EH (cell line): ENCODE measurements around the gene USP10.
"Not testable (repeated sequence)": the region's sequence is repeated elsewhere in the genome, so short reads cannot be mapped to it uniquely, and the experiment has no call there.

Source experiments
- DNase-seq: peaks from one replicate; pipeline ENCODE4 v3.0.0-alpha.2; 2015; ENCODE audit warnings: low read depth

Gene USP10

DNA sequence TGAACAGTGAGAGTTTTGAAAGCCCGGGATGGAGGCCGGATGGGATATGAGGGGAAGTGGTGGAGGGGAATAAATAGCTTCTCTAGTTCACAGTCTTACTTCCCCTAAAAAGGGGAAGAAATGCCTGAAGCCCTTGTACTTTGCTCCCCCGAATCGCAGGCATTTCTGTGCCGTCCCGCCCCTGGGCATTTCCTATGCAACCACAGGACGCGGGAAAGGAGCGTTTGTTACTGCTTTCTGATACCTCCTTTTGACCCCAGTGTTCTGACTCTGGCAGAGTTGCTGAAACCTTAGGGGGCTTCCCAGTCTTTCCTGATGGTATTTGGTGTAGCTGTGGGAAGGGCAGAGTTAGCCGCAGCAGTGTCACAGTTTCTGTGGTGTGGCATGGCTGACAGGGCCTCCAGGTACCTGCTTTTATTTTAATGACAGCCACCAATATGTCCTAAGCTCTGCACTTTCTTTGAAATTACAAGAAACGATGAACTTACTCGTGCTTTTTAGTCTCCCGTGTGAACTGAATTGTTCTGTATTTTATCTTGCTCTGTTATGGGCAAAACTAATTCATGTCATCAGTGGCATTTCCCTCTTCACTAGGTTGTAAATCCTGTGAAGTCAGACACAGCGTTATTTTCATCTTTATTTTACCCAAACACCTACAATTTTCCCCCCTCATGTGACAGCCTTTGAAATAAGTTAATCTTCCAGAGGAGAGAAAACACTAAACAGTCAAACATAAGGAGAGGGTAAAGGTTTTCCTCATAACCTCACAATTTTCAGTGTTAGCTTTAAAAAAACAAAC is 27.1 kb downstream of the USP10 start:
- no peak for DNase-seq

DNA sequence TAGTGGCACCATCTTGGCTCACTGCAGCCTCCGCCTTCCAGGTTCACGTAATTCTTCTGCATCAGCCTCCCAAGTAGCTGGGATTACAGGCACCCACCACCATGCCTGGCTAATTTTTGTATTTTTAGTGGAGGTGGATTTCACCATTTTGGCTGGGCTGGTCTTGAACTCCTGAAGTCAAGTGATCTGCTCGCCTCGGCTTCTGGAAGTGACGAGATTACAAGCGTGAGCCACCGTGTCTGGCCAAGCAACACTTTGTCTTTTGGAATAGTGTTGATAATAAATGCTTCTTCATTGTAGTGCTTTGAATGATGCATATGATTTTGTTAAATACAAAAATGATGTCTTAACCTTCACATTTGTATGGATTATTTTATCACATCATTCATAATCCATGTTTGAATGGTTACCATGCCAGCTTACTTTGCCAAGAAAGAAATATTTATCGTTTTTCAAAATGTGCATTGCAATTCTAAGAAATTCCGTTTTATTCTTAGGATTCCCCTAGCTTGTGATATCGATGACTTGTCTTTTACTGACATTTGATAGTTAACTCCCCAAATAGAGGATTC is 29.1 kb downstream of the USP10 start:
- DNase-seq: no peak

DNA sequence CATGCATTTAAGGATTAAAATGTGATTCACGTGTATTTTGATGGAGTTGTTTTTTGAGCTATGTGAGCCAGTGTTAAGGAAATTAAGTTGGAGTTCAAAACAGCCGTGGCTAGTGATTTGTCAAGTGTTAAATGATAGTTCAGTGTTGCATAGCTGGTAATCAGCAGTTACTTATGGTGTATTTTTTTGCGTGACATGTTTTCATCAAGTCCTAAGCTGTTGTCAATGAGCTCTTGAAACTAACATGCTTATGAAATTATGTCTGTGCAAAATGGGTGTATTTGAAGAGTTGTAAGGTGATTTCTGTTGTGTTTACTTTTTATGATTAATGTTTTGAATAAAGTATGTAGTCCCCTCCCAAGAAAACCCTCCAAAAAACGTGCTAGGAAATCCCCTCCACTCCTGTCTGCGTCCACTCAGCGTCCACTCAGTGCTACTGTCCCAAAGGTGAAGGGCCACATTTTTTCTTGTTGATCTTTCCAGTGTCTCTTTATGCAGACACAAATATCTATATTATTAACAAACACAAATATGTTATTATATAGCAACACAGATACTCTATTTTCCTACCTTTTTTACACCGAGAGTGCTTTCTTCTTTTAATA is 30.0 kb downstream of the USP10 start:
- no peak for DNase-seq

DNA sequence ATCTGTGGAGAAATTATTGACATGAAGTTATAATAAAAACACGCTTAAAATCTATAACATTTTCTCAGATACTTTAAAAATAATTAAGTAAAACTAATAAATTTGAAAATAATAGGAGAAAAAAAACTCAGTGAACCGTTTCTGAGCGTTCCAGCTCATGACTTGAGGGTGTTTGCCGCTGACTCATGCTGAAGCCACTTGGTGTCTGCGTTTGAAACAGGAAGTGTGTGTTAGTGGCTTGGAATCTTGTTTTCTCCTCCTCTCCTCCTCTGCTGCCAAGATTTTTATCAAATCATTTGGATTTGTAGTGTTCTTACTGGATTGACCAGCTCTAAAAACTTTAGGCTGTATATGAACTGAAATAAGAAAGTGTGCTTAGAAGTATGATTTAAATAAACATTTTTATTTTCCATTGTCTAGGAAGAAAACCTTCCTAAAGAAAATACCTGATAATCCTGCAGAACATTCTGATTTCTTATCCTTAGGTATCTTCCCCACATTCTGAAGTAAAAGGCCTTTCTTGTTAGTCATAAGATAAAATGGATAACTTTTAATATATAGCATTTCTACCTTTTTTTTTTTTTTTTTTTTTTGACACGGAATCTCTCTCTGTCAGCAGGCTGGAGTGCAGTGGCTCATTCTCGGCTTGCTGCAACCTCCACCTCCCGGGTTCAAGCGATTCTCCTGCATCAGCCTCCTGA is 30.8 kb downstream of the USP10 start:
- peak; percentile 95 for DNase-seq

DNA sequence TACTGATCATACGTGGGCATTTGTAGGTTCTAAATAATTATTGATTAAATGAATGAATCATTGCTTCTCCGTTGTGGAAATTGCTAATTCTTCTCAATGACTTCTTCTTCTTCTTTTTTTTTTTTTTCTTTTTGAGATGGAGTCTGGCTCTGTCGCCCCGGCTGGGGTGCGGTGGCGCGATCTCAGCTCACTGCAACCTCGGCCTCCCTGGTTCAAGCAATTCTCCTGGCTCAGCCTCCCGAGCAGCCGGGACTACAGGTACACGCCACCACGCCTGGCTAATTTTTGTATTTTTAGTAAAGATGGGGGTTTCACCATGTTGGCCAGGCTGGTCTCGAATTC is 32.5 kb downstream of the USP10 start:
- not testable (repeated sequence) for DNase-seq

DNA sequence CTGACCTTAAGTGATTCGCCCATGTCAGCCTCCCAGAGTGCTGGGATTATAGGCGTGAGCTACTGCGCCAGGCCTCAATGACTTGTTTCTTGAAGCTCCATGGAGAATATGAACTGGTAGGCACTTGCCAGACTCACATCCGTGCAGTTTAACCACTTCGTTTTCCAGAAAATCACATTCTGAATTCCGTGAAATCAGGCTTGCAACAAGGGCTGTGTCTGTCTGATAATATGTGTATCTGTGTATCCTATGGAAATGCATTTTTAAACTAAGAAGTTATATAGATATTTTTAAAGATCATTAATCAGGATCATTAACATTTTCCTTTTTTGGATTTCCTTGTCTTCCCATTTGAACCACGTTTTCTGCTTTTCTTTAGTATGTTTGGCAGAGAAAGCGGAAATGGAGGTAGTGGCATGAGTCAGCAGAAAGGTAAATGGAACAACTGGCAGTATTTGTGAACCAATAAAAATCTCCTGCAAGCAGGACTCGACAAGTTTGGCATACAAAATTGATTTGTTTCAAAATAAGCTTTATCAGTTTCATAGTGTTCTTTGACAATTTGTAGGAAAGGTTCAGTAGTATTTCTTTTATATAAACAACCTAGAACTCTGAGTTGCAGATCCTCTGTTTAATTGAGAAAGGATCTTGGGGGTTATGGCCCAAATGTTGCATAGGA is 33.0 kb downstream of the USP10 start:
- DNase-seq: no peak

DNA sequence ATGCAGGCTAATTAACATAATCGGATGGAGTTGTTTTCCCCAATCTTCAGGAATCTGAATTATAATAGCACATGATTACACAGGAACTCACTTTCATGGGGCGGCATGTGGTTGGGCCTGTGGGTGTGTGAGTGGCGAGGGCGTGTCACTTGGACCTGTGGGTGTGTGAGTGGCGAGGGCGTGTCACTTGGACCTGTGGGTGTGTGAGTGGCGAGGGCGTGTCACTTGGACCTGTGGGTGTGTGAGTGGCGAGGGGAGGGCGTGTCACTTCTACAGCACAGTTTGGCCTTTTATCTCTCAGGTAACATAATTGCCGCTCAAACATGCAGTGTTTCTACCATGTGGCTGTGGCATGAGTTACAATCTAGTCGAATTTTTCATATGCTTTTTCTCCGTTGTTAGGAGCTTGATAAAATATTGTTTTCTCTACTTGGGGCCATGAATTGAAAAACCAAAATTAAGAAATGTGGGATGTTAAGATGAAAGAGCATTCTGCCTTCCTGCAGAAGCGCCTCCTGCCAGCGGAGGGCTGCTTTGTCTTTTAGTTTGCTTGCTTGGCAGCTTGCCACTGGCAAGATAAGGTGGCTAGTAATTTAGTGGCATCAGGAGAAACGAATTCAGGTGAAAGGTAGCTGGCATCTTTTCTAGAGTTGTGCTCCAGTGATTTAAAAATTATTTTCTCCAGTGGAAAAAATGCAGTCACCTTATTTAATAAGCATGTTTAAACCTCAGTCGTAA is 36.2 kb downstream of the USP10 start:
- no peak for DNase-seq

DNA sequence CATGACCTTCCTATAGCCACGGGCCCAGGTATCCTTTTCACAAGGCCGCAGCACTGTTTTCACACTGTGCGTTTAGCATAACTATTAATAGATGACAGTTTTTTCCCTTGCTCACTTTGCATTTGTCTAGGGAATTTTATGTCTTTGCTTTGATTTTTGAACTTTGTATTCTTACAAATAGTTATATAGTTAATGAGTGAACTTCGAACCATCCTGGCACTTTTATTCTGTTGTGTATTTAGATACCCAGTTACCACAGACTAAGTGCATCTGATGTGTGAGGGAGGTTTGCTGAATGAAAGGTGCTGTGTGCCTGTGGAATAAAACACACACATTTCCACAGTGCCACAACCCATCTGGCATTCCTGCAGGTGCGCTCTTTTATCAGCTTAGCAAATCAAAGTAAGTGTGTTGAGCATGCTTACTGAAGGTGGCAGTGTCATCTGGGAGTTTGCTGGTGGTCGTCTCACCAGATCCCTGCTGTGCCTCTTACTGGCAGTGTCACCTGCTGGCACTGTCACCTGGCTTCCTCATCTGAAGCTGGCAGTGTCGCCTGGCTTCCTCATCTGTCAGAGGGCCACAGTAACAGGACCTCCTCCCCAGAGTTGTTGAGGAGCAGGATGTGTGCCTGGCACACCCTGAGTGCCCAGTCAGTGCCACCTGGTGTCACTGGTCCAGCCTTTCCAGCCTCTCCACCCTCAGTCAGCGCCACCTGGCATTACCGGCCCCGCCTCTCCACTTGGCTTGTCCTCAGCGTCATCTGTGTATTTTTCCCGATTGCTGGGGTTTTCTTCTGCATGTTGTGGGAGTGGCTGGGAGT is 37.6 kb downstream of the USP10 start:
- DNase-seq: no peak

DNA sequence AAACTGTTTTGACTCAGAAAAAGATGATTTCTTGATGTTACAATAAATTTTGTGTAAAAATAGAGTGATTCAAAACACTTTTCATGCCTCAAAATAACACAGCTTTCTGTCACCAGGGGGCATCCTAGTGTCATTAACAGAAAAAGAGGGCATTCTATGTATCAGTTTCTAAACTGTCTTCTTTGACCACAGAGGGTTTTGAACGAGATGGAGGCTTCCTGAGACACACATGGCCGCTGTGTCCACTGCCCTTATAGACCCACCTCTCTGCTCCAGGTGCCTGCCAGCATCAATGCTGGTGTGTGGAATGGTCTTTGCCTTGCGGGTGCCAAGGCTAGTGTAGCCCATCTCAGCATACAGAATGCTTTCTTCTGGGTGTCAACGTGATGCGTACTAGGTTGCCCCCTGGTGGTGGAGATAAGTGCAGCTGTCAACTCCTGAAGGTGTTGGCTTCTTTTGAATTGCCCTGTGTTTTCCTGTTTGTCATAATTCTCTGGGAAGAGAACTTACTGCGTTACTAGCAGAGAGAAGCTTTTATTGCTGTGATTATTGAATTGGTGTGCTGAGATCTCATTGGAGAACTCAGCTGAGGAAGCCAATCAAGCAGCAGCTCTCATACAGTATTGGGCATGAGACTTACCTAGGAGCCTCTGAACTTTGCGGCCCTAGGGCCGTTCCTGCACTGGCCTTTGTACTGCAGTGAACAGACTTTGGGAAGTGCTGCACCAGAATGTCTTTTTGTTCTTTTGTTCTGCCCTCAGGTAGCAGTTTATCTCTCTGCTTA is 38.6 kb downstream of the USP10 start:
- peak; percentile 75 for DNase-seq

DNA sequence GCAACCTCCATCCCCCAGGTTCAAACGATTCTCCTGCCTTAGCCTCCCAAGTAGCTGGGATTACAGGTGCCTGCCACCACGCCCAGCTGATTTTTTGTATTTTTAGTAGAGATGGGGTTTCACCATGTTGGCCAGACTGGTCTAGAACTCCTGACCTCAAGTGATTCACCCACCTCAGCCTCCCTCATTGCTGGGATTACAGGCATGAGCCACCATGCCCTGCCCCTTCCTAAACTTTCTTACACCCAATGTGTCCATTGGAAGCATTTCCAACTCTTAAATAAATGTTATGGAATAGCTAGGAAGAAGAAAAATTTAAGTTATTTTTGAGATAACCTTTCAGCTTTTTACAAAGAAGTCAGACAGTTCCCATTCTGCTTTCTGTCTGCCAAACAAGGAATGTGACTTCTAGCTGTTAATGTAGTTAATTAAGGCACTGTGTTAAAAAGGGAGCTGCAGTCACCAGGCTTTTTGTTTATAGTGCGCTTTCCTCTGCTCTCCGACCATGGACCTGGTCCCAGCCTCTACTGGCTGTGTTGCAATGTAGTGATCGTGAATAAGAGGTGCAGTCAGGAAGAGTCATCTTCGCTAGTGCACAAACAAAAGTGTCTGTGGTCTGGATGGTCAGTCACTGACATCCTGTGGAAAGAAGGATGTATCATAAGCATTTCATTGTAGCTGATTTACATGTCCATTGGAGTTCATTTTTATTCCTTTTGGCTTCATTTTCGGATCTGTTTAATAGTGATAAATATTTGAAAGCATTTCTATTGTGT is 39.7 kb downstream of the USP10 start:
- DNase-seq: peak; percentile 96

DNA sequence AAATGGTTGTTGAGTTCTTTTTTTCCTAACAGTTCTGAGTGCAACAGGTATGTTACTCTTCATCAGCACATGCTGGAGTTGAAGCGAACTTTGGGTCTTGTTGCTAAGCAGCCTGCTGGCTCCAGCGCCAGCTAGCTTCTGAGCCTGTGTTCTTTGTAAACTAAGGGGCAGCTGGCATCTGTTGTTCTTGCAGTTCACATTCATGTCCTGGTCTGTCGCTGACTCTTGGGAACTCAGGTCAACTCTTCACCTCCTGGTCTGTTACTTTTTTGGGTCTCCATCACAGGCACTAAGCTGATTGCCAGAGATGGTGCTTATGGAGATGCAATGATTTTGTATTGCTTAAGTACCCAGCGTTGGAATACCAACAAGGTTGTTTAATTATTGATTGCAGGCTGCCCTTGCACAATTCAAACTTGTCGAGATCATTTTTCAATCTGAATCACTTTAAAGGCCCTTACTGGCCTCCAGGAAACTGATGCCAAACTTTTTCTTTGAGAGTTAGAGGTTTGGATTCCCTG is 40.9 kb downstream of the USP10 start:
- DNase-seq: no peak

DNA sequence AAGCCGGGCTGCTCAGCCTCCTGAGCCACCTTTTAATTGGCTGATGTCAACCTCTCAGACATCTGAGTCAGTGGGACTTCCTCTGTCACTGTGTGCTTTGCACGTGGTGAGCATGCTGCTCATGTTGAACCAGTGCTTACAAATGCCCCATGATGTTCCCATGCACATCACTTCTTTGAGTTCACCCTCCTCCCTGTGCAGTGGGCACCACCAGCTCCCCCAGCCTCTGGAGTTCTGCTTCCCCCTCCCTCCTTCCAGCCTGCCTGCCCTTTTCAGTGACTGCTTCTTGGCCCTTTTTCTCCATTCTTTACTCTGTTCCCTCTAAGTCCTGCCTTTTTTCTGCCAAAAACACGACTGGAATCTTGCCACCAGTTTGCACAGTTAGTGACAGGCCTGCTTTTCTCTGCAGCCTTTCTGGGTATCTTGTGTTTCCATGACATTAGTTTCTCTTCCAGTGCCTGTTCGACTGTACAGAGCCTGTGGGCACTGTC is 41.6 kb downstream of the USP10 start:
- peak; percentile 74 for DNase-seq

DNA sequence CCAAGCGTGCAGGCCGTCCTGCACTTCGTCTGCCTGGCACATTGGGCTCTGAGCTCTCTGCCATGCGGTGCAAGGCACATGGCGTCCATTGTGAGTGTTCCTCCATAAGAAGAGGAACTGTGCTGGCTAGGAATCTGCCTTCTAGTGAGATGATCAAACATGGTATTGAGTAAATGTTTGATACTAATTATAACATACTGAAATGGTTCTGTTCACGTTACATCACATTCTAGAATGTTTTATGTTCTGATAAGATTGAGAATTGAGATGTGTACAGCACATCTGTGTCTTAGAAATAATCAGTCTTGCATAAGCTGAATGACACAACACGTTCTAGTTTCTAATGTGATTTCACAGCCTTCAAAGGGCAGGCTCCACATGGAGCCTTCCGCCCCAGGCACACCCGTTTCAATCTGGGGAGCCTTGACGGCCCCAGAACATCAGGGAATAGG is 42.9 kb downstream of the USP10 start:
- DNase-seq: no peak

DNA sequence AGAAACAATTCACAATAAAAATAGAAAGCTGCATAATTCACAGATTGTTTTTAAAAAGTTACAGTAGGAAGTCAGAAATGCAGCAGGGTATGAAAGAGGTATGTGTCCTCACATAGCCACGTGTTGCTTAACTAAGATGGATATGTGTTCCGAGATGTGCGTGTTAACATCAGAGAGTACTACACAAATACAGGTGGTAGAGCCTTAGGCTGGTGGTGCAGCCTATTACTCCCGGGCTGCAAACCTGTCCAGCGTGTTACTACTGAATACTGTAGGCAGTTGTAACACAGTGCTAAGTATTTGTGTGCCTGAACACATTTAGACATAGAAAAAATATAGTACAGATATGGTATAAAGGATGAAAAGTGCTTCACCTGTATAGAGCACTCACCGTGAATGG is 46.4 kb downstream of the USP10 start:
- DNase-seq: no peak

DNA sequence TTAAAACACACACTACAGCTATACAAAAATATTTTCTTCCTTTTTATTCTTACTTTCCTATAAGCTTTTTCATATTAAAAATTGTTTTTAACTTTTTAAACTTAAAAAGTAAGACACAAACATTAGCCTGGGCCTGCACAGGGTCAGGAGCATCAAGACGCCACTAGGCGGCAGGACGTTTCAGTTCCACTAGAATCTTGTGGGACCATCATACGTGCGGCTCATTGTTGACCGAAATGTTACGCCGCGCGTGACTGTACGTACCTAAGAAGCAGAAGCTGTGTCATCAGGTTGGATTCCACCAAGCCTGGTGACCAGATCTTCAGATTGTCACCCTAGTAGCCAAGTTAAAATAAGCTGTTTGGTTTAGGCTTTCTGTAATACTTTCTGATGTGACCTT is 47.1 kb downstream of the USP10 start:
- DNase-seq: no peak

DNA sequence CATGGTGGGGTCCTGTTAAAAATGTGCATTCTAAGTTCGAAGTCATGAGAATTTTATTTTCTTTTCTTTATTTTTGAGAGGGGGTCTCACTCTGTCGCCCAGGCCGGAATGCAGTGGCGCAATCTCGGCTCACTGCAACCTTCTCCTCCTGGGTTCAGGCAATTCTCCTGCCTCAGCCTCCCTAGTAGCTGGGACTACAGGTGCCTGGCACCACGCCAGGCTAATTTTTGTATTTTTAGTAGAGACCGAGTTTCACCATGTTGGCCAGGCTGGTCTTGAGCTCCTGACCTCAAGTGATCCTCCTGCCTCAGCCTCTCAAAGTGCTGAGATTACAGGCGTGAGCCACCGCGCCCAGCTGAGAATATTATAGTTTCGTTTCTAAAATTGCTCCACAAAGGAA is 48.4 kb downstream of the USP10 start:
- not testable (repeated sequence) for DNase-seq

DNA sequence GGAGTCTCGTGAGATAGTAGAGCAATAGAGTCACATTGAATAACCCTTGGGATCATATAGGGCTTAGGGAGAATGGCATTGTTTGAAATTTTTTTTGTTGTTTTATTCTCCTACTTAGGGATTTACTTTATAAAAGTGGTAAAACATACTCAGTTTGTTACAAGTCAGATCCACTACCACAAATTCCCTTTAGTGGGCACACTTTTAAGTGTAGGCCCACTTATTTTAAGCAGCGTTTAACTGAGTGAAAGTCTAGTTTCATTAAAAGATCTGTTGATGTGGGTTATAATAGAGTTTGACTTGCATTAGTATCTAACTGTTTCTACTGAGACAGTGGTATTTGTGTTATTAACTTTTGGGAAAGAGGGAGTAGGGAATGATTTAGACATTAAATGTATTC is 49.3 kb downstream of the USP10 start:
- DNase-seq: no peak

DNA sequence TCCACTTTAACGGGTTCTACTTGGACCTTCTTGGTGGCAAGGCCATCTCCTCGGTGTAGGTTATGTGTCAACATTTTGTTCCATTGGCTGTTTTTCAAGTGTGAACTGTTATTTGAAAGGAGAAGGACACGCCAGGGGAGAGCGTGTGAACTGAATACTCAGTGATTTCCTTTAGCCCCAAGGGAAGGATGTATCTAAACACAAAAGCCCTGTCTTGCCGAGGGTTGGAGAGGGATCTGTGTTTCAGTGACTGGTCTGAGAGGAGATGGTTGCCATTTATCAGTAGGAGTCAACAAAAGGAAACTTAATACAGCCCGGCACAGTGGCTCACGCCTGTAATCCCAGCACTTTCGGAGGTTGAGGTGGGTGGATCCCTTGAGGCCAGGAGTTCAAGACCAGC is 50.0 kb downstream of the USP10 start:
- peak; percentile 22 for DNase-seq

DNA sequence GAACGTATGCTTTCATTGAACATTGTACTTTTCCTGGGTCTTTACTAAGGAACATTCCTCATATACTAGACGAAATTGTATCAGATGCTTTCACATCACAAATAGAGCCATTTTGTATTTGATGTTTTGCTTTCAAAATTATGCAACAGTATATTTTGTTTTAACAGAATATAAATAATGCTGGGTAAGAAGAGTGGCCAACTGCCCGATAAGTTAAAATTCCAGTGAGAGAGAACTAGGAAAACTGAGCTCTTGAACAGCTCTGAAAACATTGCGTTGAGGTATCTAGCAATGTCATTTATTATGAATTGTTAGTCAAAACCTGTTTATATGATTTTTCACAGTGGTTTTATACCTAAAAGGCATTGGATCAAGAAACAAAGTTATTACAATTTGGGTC is 50.8 kb downstream of the USP10 start:
- no peak for DNase-seq
